ENCODE measurements around the gene AGBL1.

- TF ChIP-seq CTCF (IDR thresholded peaks at IDR 0.05) = no peak
- TF ChIP-seq POLR2A (IDR thresholded peaks at IDR 0.05) = no peak
These were observed 249.0 kb downstream of the AGBL1 start for GRCh38 chr15:86328658-86329057.

All from heart left ventricle (tissue), 13 donors.